Psoas muscle (tissue), 8 donors: ENCODE measurements around the gene DPAGT1. TPM values are rescaled to one million over a fixed set of nuclear protein-coding genes. Genes with fewer than 3 reads are reported as not detected.

Experiments used
- ATAC-seq, 4 donors: fragments of 200-7000 bp; cut with Tn5 transposase; one replicate each; pipeline ENCODE4 v1.9.1; 2020; ENCODE audit warnings: moderate library complexity in 3 of 4, mild to moderate bottlenecking in 2 of 4
- DNase-seq, 2 donors: peaks; one replicate each; pipeline ENCODE4 v3.0.0-alpha.2; 2020
- H3K27ac ChIP-seq: fragments of 200-600 bp; one replicate; pipeline ENCODE4 v1.8.0; 2022
- H3K27me3 ChIP-seq, 3 donors: fragments of 200-600 bp in 1 of 3; one replicate each; pipeline versions ENCODE4 v1.6.1 to v1.8.0; 2013 to 2022; ENCODE audit warnings: low read length in 2 of 3, mild to moderate bottlenecking in 2 of 3, moderate library complexity in 1 of 3; ENCODE audit not compliant: insufficient read depth in 3 of 3
- H3K36me3 ChIP-seq, 2 donors: fragments of 200-600 bp in 1 of 2; one replicate each; pipeline versions ENCODE4 v1.6.1 to v1.8.0; 2013 to 2022; ENCODE audit warnings: low read depth in 1 of 2, mild to moderate bottlenecking in 1 of 2, moderate library complexity in 1 of 2; ENCODE audit not compliant: insufficient read depth in 1 of 2
- H3K4me1 ChIP-seq: fragments of 200-600 bp; one replicate; pipeline ENCODE4 v1.8.0; 2022
- H3K4me3 ChIP-seq: fragments of 200-600 bp; one replicate; pipeline ENCODE4 v1.8.0; 2022; ENCODE audit warnings: mild to moderate bottlenecking
- H3K9me3 ChIP-seq: fragments of 200-600 bp; one replicate; pipeline ENCODE4 v1.8.0; 2022
- WGBS, 3 donors: extraction: QIAGEN DNeasy Blood & Tissue Kit; methylation state at CpG; one replicate each; pipeline versions ENCODE4 v1.1.6 to v1.1.7; 2013; 5-methylcytosine and 5-hydroxymethylcytosine counted together
- intact Hi-C, 2 donors: fragments of 100-400 bp; cut with DNase I; formaldehyde crosslinking; loops; one replicate each; pipeline versions ENCODE4 v1.11.0 to v1.14.2; 2022
- polyA plus RNA-seq, 3 donors: library from polyadenylated mRNA; stranded (reverse); fragments of 200-250 nt; gene quantifications; one replicate each; pipeline ENCODE4 v1.2.3, GENCODE V29; 2013
- total RNA-seq, 4 donors: library from RNA; stranded (reverse); fragmentation: NEBNext Ultra II Directional in 2 of 4; extraction: Animal tissue kit (Norgen Biotek cat#: 25700) in 2 of 4; gene quantifications; one replicate each; pipeline versions ENCODE4 v1.2.1 to v1.2.4, GENCODE V29; 2021 to 2023
- TF ChIP-seq, protein P1 (sequence below): fragments of 200-600 bp; IDR thresholded peaks from one replicate; pipeline ENCODE4 v1.8.0; 2022; ENCODE audit warnings: antibody characterized with exemption
- donor health status: healthy with polysubstance abuse.
- donor health status: DM: no; HTN: no; CAD: no; lungs with moderate emphysema.
- donor health status: Bipolar disorder and iron deficiency.
- donor health status: healthy.
- donor health status: DM: yes; HTN: yes; CAD: no.
- donor health status: DM: no; HTN: no; CAD: no.
- donor health status: DM: no; HTN: no; CAD: no.
- donor health status: DM: yes; HTN: yes; CAD: no.

Gene DPAGT1
- total and polyA plus RNA-seq, 7 donors = 9.4 to 38.7 (median 12.5) TPM

DNA sequence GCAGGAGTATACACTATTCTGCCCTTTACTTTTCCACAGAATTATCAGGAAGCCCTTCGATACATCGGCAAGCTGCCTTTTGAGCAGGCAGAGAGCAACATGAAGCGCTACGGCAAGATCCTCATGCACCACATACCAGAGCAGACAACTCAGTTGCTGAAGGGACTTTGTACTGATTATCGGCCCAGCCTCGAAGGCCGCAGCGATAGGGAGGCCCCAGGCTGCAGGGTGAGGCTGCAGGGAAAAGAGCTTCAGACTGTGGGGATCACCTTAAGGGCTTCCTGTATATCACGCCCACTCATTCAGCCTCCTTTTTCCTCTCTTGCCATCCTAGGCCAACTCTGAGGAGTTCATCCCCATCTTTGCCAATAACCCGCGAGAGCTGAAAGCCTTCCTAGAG is 23.8 kb downstream of the DPAGT1 start:
- DNase-seq = no peak
- intact Hi-C loops = no loop called here
- Histone ChIP-seq H3K4me3 (no peak overlapping the region), H3K27ac (no peak overlapping the region), H3K27me3 (no peaks in the 10 kb centered on the region), H3K9me3 (no peaks in the 10 kb centered on the region), H3K4me1 (no peaks in the 10 kb centered on the region), H3K36me3 (peaks cover 18 to 100% of the 10 kb centered on the region in 2 donors)
- ATAC-seq = no peak
- TF ChIP-seq, protein P1, sequence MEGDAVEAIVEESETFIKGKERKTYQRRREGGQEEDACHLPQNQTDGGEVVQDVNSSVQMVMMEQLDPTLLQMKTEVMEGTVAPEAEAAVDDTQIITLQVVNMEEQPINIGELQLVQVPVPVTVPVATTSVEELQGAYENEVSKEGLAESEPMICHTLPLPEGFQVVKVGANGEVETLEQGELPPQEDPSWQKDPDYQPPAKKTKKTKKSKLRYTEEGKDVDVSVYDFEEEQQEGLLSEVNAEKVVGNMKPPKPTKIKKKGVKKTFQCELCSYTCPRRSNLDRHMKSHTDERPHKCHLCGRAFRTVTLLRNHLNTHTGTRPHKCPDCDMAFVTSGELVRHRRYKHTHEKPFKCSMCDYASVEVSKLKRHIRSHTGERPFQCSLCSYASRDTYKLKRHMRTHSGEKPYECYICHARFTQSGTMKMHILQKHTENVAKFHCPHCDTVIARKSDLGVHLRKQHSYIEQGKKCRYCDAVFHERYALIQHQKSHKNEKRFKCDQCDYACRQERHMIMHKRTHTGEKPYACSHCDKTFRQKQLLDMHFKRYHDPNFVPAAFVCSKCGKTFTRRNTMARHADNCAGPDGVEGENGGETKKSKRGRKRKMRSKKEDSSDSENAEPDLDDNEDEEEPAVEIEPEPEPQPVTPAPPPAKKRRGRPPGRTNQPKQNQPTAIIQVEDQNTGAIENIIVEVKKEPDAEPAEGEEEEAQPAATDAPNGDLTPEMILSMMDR = no peak
- WGBS, 3 donors = 92 to 94% (median 92%) methylated on average over 11 of the region's 11 CpGs

DNA sequence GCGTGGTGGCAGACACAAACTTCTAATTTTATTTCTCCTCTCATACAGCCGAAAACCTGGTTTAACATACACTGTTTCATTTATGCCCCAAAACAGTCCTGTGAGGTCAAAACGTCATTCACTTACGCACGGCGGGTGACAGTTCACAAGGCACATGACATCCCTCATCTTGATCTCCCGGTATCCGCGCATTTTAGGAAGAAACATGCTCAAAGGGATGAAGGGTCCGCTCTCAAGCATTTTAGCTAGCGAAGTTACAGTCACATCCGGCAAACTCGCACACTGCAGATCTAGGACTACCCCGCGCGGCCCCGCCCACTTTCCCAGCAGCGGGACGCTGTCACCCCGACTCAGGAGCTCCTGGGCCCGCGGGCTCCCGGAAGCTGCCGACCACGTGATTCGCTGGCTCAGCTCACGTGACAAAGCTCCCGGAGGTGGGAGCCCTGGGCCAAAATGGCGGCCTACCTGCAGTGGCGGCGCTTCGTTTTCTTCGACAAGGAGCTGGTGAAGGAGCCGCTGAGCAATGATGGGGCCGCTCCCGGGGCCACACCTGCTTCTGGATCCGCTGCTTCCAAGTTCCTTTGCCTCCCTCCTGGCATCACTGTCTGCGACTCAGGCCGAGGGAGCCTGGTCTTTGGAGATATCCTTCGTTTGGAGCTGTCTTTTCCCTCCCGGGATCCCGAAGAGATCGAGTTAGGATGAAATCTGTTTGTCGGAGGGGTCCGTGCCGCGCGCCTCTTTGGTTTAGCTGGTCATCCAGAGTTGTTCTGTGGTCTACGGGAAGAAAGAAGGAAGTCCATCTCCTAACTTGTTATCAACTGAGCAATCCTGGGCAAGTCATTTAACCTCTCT is 34.1 kb downstream of the DPAGT1 start, which contains the start of gene VPS11:
Gene VPS11 (plus strand): TSS at position 448 of the 852 bp plus-strand sequence. CDS start 6 bp downstream, at position 454.
- DNase-seq (peak; percentile 98 to 99), ATAC-seq (peak; percentile 98 to 99 (median 98))
- intact Hi-C loops = no loop called here
- 0% methylated on average over 49 of the region's 49 CpGs for WGBS, 3 donors
- H3K27me3 ChIP-seq = no peaks in the 10 kb centered on the region
- TF ChIP-seq, protein P1 = no peak
- H3K36me3 ChIP-seq = peaks cover 8 to 48% of the 10 kb centered on the region in 2 donors
- H3K4me3 ChIP-seq = peak within 1 kb of the TSS; percentile 96
- H3K27ac ChIP-seq = peak within 1 kb of the TSS; percentile 94
- H3K4me1 ChIP-seq = peaks cover 29% of the 10 kb centered on the region
- H3K9me3 ChIP-seq = no peaks in the 10 kb centered on the region

DNA sequence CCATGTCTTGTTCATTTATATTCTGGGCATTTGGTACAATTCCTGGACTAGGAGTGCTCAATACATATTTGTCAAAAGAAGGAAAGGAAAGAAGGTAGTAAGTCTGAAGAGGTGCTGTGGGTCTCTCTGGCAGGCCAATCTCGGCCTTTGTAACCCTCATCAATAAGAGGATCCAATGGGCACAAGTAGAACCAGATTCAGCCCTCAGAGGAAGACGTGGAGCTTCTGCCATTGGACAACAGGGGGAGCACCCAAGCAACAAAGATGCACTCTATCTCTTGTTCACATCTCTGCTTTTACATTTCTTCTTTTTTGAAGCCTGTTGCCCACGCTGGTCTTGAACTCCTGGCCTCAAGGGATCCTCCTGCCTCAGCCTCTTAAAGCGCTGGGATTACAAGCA is 36.3 kb downstream of the DPAGT1 start:
- ATAC-seq (no peak), DNase-seq (no peak)
- H3K27me3 ChIP-seq = no peaks in the 10 kb centered on the region
- H3K27ac ChIP-seq = no peak overlapping the region
- H3K4me3 ChIP-seq = no peak overlapping the region
- H3K36me3 ChIP-seq = peaks cover 4 to 37% of the 10 kb centered on the region in 2 donors
- intact Hi-C loops = no loop called here
- peaks cover 31% of the 10 kb centered on the region for H3K4me1 ChIP-seq
- 56 to 69% (median 61%) methylated on average over 4 of the region's 4 CpGs for WGBS, 3 donors
- TF ChIP-seq, protein P1 = peak; percentile 20
- no peaks in the 10 kb centered on the region for H3K9me3 ChIP-seq

DNA sequence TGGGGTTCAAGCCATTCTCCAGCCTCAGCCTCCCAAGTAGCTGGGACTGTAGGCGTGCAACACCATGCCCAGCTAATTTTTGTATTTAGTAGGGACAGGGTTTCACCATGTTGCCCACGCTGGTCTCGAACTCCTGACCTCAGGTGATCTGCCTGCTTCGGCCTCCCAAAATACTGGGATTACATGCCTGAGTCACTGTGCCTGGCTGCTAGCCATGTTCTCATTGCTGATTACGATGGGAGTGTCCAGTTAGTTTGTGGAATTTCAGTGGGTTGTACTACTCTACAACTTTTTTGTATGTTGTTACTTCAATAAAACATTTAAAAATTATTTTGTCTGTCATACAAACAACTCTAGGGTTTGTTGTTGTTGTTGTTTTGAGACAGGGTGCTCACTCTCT is 38.9 kb downstream of the DPAGT1 start:
- no peaks in the 10 kb centered on the region for H3K9me3 ChIP-seq
- TF ChIP-seq, protein P1 = no peak
- H3K4me3 ChIP-seq = no peak overlapping the region
- intact Hi-C loops = no loop called here
- WGBS, 3 donors = 36 to 64% (median 43%) methylated on average over 5 of the region's 5 CpGs
- no peak overlapping the region for H3K27ac ChIP-seq
- DNase-seq (peak in 1 of 2 donors; percentile 46), ATAC-seq (no peak)
- H3K4me1 ChIP-seq = peaks cover 28% of the 10 kb centered on the region
- H3K36me3 ChIP-seq = peaks cover 0 to 23% of the 10 kb centered on the region in 2 donors
- no peaks in the 10 kb centered on the region for H3K27me3 ChIP-seq
